Fibroblast of lung (primary cell): ENCODE data around the gene PRICKLE1. TPM values are rescaled to one million over a fixed set of nuclear protein-coding genes. Genes with fewer than 3 reads are reported as not detected.

Experiments
- DNase-seq, 2 donors: peaks; one replicate each; pipeline versions ENCODE4 v3.0.0 to v3.0.0-alpha.2; 2010; ENCODE audit warnings: low read depth in 2 of 2
- H2AFZ ChIP-seq: 2 replicates; pipeline ENCODE4 v1.5.1; 2012; ENCODE audit warnings: low read length, control low read depth, inconsistent platforms
- H3K27ac ChIP-seq: 2 replicates; pipeline ENCODE4 v1.5.1; 2011; ENCODE audit warnings: low read length, control low read depth; ENCODE audit not compliant: insufficient read depth
- H3K27me3 ChIP-seq: 2 replicates; pipeline ENCODE4 v1.5.1; 2011; ENCODE audit warnings: mild to moderate bottlenecking, low read length; ENCODE audit not compliant: control insufficient read depth, insufficient read depth
- H3K36me3 ChIP-seq: 2 replicates; pipeline ENCODE4 v1.5.1; 2011; ENCODE audit warnings: low read length; ENCODE audit not compliant: control insufficient read depth, insufficient read depth
- H3K4me1 ChIP-seq: 2 replicates; pipeline ENCODE4 v1.5.1; 2011; ENCODE audit warnings: low read length; ENCODE audit not compliant: control insufficient read depth, insufficient read depth; ENCODE audit errors: extremely low read depth
- H3K4me2 ChIP-seq: 2 replicates; pipeline ENCODE4 v1.5.1; 2011; ENCODE audit warnings: low read length, control low read depth; ENCODE audit not compliant: insufficient read depth; ENCODE audit errors: extremely low read depth
- H3K4me3 ChIP-seq, 4 experiments: fragments of 200-600 bp in 1 of 4; sonication (generic) in 1 of 4; replicated peaks in 1 of 4; 2 replicates each; pipeline ENCODE4 v1.5.1; 2011 to 2016; ENCODE audit warnings: low read length in 4 of 4, low read depth in 3 of 4, mild to moderate bottlenecking in 3 of 4, control low read depth in 2 of 4, inconsistent platforms in 1 of 4, mixed read lengths in 1 of 4; ENCODE audit not compliant: insufficient read depth in 1 of 4; ENCODE audit errors: control extremely low read depth in 1 of 4
- H3K79me2 ChIP-seq: 2 replicates; pipeline ENCODE4 v1.5.1; 2012; ENCODE audit warnings: mild to moderate bottlenecking, low read length, inconsistent platforms; ENCODE audit not compliant: control insufficient read depth, insufficient read depth
- H3K9ac ChIP-seq: 2 replicates; pipeline ENCODE4 v1.5.1; 2011; ENCODE audit warnings: mild to moderate bottlenecking, low read length, control low read depth; ENCODE audit not compliant: insufficient read depth
- H3K9me3 ChIP-seq: 2 replicates; pipeline ENCODE4 v1.5.1; 2012; ENCODE audit warnings: low read depth, low read length; ENCODE audit not compliant: control insufficient read depth, insufficient read depth
- H4K20me1 ChIP-seq: 2 replicates; pipeline ENCODE4 v1.5.1; 2011; ENCODE audit warnings: low read length; ENCODE audit not compliant: control insufficient read depth, insufficient read depth; ENCODE audit errors: extremely low read depth
- CTCF ChIP-seq, 2 donors: IDR thresholded peaks in 1 of 2; conservative IDR thresholded peaks in 1 of 2; 1 replicate in 1 of 2; 2 replicates in 1 of 2; pipeline ENCODE4 v1.5.1; 2011 to 2012; ENCODE audit warnings: low read length in 2 of 2, control low read depth in 1 of 2, inconsistent platforms in 1 of 2, low read depth in 1 of 2, mild to moderate bottlenecking in 1 of 2
- EZH2 ChIP-seq: IDR thresholded peaks from 2 replicates; pipeline ENCODE4 v1.5.1; 2012; ENCODE audit warnings: low read length, control low read depth, mild to moderate bottlenecking; ENCODE audit errors: missing control alignments
- polyA plus RNA-seq, 2 donors: library from polyadenylated mRNA; depleted of rRNA in 1 of 2; stranded (reverse) in 1 of 2; unstranded in 1 of 2; fragments of >200 nt; gene quantifications; 2 replicates each; pipeline ENCODE4 v1.2.1, GENCODE V29; 2011 to 2012; ENCODE audit warnings: missing spikeins in 1 of 2
- total RNA-seq: library from RNA; depleted of rRNA; stranded (reverse); fragments of >200 nt; gene quantifications from 2 replicates; pipeline ENCODE4 v1.2.1, GENCODE V29; 2014

The PRICKLE1 gene
- total and polyA plus RNA-seq, 2 donors (not counting 1 experiment from before 2014, with no cell fraction given): 3.4 to 9.6 TPM

- Histone ChIP-seq H3K9ac (no peak overlapping the region), H3K36me3 (no peaks in the 10 kb centered on the region), H2AFZ (no peak overlapping the region), H3K79me2 (no peaks in the 10 kb centered on the region), H3K27ac (no peak overlapping the region), H3K4me3 (no peak overlapping the region), H3K4me2 (no peak overlapping the region), H3K9me3 (no peaks in the 10 kb centered on the region), H3K27me3 (no peaks in the 10 kb centered on the region), H3K4me1 (no peaks in the 10 kb centered on the region), H4K20me1 (no peaks in the 10 kb centered on the region)
- DNase-seq: no peak
- TF ChIP-seq CTCF (conservative IDR thresholded peaks at IDR 0.05 in 1 of 2, IDR thresholded peaks at IDR 0.05 in 1 of 2; ENCODE audit: low read depth in 1 of 2, low read length in 2 of 2) (no peak), EZH2 (no peak)
Measured at GRCh38 chr12:42571327-42572009, 18.1 kb downstream of the PRICKLE1 start.

DNA sequence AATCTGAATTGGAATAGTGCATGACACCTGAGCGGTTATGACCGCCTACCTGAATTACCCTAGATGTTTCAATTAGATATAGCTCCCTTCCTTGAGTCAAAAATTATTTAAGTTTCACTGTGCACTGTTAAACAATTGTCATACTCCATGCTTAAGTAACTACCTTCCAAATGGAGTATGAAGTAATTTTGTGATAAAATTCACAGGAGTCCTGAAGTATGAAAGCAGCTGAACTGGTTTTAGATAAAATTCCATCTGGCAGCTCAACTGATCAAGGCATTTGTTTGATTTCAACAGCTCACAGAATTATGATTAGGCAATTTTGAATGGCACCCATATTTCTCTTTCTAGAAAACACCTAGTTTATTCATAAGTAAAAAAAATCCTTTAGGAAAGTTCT is 19.5 kb downstream of the PRICKLE1 start:
- Histone ChIP-seq H3K27ac (no peak overlapping the region), H3K9ac (no peak overlapping the region), H4K20me1 (no peaks in the 10 kb centered on the region), H3K27me3 (no peaks in the 10 kb centered on the region), H3K4me2 (no peak overlapping the region), H3K36me3 (no peaks in the 10 kb centered on the region), H3K79me2 (no peaks in the 10 kb centered on the region), H3K4me1 (no peaks in the 10 kb centered on the region), H3K9me3 (no peaks in the 10 kb centered on the region), H2AFZ (no peak overlapping the region), H3K4me3 (no peak overlapping the region)
- DNase-seq: no peak
- TF ChIP-seq CTCF (conservative IDR thresholded peaks at IDR 0.05 in 1 of 2, IDR thresholded peaks at IDR 0.05 in 1 of 2; ENCODE audit: low read depth in 1 of 2, low read length in 2 of 2) (no peak), EZH2 (no peak)

DNA sequence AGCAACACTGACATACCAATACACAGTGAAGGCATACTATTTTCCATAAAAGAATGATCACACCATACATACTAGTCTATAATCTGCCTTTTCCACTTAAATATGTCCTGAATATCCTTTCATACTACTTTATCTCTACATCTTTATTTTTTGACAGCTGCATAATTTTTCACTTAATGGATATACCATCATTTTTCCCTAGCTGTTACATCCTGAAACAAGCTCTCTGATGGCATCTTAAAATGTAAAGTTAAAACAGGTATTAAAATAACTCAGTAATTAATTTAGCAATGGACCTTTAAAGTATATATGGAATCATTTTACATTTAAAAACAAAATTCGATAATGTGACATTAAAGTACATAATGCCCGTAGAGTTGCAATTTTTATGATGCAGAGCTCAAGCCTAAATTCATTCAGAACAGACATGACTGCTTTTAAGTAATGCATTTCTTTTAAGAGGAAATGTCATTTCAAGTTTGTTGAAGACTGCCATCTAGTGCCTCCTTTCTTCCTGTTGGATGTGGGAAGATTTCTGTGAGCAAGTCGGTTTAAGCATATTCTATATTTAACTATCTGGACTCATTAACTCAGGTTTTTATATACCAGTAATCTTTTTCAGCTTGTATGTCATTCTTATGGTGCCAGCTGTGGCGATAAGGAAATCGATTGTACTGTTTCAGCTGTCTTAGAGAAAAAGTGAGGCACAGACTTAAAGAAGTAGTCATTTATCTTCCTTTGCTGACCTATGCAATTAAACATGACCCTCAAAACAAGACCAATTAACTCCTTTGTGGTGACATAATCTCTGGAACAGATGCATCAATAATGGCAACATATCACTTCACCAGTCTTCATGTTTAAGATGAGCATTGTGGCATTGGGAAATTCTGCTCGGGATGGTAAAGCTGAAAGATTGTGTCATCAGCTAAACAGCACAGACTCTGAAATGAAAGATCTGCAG is 20.3 kb downstream of the PRICKLE1 start:
- Histone ChIP-seq H3K27ac (no peak overlapping the region), H3K4me3 (no peak overlapping the region), H2AFZ (no peak overlapping the region), H3K27me3 (no peaks in the 10 kb centered on the region), H3K4me1 (no peaks in the 10 kb centered on the region), H3K4me2 (no peak overlapping the region), H3K9ac (no peak overlapping the region), H3K79me2 (no peaks in the 10 kb centered on the region), H3K9me3 (no peaks in the 10 kb centered on the region), H3K36me3 (no peaks in the 10 kb centered on the region), H4K20me1 (no peaks in the 10 kb centered on the region)
- TF ChIP-seq EZH2 (no peak), CTCF (conservative IDR thresholded peaks at IDR 0.05 in 1 of 2, IDR thresholded peaks at IDR 0.05 in 1 of 2; ENCODE audit: low read depth in 1 of 2, low read length in 2 of 2) (peak; percentile 56 to 68)
- peak; percentile 64 to 83 for DNase-seq
